Measurements from ENCODE around the gene BCR.
"Not testable (repeated sequence)": the region's sequence is repeated elsewhere in the genome, so short reads cannot be mapped to it uniquely, and the experiment has no call there.

Gene BCR

DNA sequence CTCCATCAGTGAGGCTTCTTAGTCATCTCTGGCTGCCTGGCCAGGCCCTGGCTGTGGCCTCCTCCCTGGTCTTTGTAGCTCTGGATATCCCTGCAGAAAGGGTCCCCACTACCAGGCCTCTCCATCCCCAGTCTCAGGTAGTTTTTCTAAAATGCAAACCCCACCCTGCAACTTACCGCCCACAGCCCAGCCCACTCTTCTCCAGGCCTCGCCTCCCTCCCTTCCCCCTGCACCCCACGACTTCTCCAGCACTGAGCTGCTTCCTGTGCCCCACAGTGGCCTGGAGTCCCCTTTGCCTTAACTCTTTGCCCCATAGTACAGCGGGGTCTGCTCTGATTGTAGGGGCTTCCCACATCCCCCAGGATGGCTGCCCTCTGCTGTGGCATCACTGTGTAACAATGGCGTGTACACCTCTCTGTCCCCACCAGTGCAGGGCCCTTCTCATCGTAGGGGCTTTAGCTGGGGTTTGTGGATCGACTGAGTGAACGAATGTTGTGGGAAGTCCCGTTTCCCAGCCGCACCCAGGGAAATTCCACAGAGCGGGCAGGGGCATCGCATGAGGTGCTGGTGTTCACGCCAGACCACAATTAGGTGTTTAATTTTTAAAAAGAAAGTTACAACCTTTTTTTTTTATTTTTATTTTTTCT, 111.6 kb downstream of the BCR start:
- Mint-ChIP-seq H3K4me1 (ENCODE audit: low read depth) (no peaks in the 10 kb centered on the region), H3K36me3 (ENCODE audit: low read depth) (peaks cover 23% of the 10 kb centered on the region), H3K4me3 (no peak overlapping the region), H3K9me3 (no peaks in the 10 kb centered on the region), H3K27me3 (ENCODE audit: low read depth) (no peaks in the 10 kb centered on the region), H3K27ac (no peak overlapping the region)

DNA sequence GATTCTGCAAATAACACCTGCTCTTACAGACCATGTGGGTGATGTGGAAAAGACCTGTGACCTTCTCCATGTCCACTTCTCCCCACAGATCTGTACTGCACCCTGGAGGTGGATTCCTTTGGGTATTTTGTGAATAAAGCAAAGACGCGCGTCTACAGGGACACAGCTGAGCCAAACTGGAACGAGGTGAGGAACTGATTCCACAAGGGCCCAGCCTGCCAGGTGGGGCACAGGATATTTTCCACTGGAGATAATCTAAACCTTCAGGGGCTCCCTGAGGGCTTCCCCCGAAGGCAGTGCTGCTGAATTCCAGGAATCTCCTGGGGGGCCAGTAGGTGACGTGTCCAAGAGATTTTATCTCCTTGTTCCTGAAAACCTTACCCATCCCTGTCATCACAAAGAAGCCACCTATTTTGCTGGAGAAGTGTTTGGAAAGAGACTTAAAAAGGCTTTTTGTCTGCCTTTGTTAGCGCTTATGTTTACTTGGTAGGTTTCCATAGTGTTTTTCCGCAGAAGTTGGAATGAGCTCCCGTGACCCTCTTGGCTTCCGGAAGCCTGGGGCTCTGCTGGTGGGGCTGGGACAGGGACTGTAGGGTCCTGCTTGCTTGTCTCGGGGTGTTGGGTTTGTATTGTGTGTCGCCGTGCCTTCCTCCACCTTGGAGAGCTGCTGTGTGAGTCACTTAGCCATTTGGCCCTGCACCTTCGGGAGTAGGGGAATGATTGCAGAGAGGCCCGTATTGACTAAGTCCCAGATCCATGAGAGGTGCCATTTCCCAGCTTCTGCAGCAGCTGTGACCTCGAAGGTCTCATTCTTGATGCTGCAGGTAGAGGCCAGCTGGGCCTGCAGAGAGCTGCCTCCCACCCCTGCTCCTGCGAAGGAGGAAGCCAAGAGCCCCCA, 112.4 kb downstream of the BCR start:
- no peaks in the 10 kb centered on the region for H3K27me3 Mint-ChIP-seq (ENCODE audit: low read depth)
- H3K9me3 Mint-ChIP-seq = no peaks in the 10 kb centered on the region
- no peaks in the 10 kb centered on the region for H3K4me1 Mint-ChIP-seq (ENCODE audit: low read depth)
- H3K4me3 Mint-ChIP-seq = no peak overlapping the region
- H3K36me3 Mint-ChIP-seq (ENCODE audit: low read depth) = peaks cover 26% of the 10 kb centered on the region
- no peak overlapping the region for H3K27ac Mint-ChIP-seq

GRCh38 chr22:23293720-23294119, 113.4 kb downstream of the BCR start:
- Mint-ChIP-seq H3K27me3 (ENCODE audit: low read depth) (no peaks in the 10 kb centered on the region), H3K4me1 (ENCODE audit: low read depth) (no peaks in the 10 kb centered on the region), H3K9me3 (no peaks in the 10 kb centered on the region), H3K4me3 (no peak overlapping the region), H3K27ac (no peak overlapping the region), H3K36me3 (ENCODE audit: low read depth) (peaks cover 29% of the 10 kb centered on the region)

GRCh38 chr22:23294221-23294620, 113.9 kb downstream of the BCR start:
- H3K27ac Mint-ChIP-seq = no peak overlapping the region
- no peaks in the 10 kb centered on the region for H3K4me1 Mint-ChIP-seq (ENCODE audit: low read depth)
- no peaks in the 10 kb centered on the region for H3K27me3 Mint-ChIP-seq (ENCODE audit: low read depth)
- peaks cover 29% of the 10 kb centered on the region for H3K36me3 Mint-ChIP-seq (ENCODE audit: low read depth)
- no peaks in the 10 kb centered on the region for H3K9me3 Mint-ChIP-seq
- no peak overlapping the region for H3K4me3 Mint-ChIP-seq

DNA sequence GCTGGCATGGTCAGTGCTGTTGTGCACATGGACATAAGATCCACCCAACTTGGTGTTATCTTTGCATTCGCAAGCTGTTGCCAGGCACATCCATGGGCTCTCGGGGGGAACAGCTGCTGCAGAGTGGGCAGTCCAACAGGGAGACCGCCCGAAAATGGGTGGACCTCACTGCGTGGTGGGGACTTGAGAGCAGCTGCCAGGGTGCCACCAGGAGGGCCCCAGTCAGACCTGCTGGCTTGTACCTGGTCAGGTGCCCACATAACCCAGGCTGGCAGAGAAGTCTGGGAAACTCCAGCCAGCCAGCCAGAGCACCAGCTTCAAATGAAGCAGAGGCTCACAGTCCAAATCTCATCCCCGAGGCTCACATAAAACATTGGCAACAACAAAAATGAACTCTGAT, 120.2 kb downstream of the BCR start:
- Mint-ChIP-seq H3K27ac (no peak overlapping the region), H3K4me1 (ENCODE audit: low read depth) (no peaks in the 10 kb centered on the region), H3K4me3 (no peak overlapping the region), H3K27me3 (ENCODE audit: low read depth) (no peaks in the 10 kb centered on the region), H3K36me3 (ENCODE audit: low read depth) (peaks cover 8% of the 10 kb centered on the region), H3K9me3 (no peaks in the 10 kb centered on the region)

- Mint-ChIP-seq H3K9me3 (no peaks in the 10 kb centered on the region), H3K4me1 (ENCODE audit: low read depth) (no peaks in the 10 kb centered on the region), H3K27me3 (ENCODE audit: low read depth) (no peaks in the 10 kb centered on the region), H3K4me3 (no peak overlapping the region), H3K36me3 (ENCODE audit: low read depth) (peaks cover 8% of the 10 kb centered on the region), H3K27ac (no peak overlapping the region)
Measured at GRCh38 chr22:23301591-23301990, 121.3 kb downstream of the BCR start.

DNA sequence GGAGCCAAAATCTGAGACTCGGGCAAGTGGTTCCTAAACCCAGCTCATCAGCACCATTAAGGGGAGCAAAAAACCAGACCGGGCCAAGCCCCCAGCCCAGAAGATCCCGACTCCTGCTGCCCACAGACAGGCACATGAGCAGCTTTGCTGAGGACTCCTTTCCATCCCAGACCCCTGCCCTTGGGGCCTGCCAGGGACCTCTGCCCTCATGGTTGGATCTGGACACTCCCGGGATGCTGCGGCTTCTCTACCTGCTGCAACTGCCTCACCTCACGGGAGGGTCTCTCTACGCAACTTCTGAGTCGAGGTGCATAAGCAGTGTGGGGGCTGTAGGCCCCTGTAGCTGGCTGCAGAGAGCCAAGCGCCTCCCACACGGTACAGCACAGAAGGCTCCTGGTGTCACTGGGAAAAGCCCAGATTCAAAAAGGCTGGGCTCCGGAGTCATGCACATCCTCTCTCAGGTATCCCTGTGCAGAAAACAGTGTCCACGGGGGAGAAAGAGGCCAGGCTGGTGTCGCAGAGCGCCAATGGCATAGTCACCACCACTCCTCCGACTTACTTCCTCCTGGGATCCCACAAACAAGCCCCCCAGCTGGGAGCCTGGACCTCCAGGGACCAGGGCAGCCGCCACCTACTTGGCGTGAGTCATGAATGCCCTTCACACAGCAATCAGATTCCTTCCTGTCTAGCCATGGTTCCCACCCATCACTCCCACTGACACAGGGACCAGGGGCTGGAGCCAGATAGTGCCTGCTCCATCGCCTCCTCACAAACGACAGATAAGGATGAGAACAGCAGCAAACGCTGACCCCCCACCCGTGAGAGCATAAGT, 122.1 kb downstream of the BCR start:
- no peaks in the 10 kb centered on the region for H3K27me3 Mint-ChIP-seq (ENCODE audit: low read depth)
- H3K27ac Mint-ChIP-seq = no peak overlapping the region
- no peak overlapping the region for H3K4me3 Mint-ChIP-seq
- H3K9me3 Mint-ChIP-seq = no peaks in the 10 kb centered on the region
- peaks cover 7% of the 10 kb centered on the region for H3K36me3 Mint-ChIP-seq (ENCODE audit: low read depth)
- no peaks in the 10 kb centered on the region for H3K4me1 Mint-ChIP-seq (ENCODE audit: low read depth)

GRCh38 chr22:23305321-23305910, 125.1 kb downstream of the BCR start:
- H3K9me3 Mint-ChIP-seq = no peaks in the 10 kb centered on the region
- no peaks in the 10 kb centered on the region for H3K27me3 Mint-ChIP-seq (ENCODE audit: low read depth)
- H3K36me3 Mint-ChIP-seq (ENCODE audit: low read depth) = peaks cover 2% of the 10 kb centered on the region
- no peak overlapping the region for H3K27ac Mint-ChIP-seq
- H3K4me3 Mint-ChIP-seq = no peak overlapping the region
- no peaks in the 10 kb centered on the region for H3K4me1 Mint-ChIP-seq (ENCODE audit: low read depth)

DNA sequence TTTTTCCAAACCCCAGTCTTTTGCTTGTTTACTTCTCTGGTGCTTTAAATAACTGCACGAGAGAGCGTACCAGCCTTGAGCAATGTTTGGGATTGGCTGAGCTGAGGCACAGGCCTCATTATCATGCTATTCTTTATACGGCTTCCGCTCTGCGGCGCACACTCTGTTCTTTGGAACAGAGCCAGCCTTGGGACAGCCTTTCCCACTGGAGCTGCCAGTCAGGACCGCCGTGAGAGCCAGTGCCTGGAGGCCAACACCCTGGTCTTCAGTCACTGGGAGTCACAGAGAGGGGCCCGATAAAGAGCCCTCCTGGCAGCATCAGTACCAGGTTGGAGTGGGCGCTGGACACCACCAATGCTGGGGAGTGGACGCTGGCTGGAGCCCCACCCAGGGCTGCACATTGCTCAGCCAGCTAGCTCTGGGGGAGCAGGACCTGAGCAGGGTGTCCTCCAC, 125.6 kb downstream of the BCR start:
- no peak overlapping the region for H3K4me3 Mint-ChIP-seq
- H3K27me3 Mint-ChIP-seq (ENCODE audit: low read depth) = no peaks in the 10 kb centered on the region
- H3K27ac Mint-ChIP-seq = no peak overlapping the region
- no peaks in the 10 kb centered on the region for H3K9me3 Mint-ChIP-seq
- peaks cover 2% of the 10 kb centered on the region for H3K36me3 Mint-ChIP-seq (ENCODE audit: low read depth)
- H3K4me1 Mint-ChIP-seq (ENCODE audit: low read depth) = no peaks in the 10 kb centered on the region

- peaks cover 2% of the 10 kb centered on the region for H3K36me3 Mint-ChIP-seq (ENCODE audit: low read depth)
- no peaks in the 10 kb centered on the region for H3K9me3 Mint-ChIP-seq
Measured at GRCh38 chr22:23306438-23306921, 126.2 kb downstream of the BCR start.

DNA sequence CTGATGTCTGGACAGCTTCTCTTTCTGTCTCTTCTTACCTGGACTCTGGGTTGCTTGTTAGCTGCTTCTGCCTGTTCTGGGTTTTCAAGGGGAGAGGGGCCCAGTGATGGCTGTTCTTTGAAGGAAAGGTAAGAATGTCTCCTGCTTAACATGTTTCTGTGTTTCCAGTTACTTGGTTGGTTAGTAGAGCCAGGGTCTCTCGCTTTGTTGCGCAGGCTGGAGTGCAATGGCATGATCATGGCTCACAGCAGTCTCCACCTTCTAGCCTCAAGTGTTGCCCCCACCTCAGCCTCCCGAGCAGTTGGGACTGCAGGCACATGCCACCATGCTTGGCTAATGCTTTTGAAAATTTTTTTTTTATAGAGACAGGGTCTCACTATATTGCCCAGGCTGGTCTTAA, 126.6 kb downstream of the BCR start:
- Mint-ChIP-seq H3K27me3 (ENCODE audit: low read depth) (no peaks in the 10 kb centered on the region), H3K4me3 (no peak overlapping the region), H3K9me3 (no peaks in the 10 kb centered on the region), H3K36me3 (ENCODE audit: low read depth) (peaks cover 2% of the 10 kb centered on the region), H3K27ac (no peak overlapping the region), H3K4me1 (ENCODE audit: low read depth) (no peaks in the 10 kb centered on the region)

More at GRCh38 chr22:23306438-23306921, 126.2 kb downstream of the BCR start:
- no peaks in the 10 kb centered on the region for H3K27me3 Mint-ChIP-seq (ENCODE audit: low read depth)
- H3K4me1 Mint-ChIP-seq (ENCODE audit: low read depth) = no peaks in the 10 kb centered on the region
- no peak overlapping the region for H3K27ac Mint-ChIP-seq
- no peak overlapping the region for H3K4me3 Mint-ChIP-seq

GRCh38 chr22:23307511-23307910, 127.2 kb downstream of the BCR start:
- not testable (repeated sequence) for H3K9me3 Mint-ChIP-seq; H3K27me3 Mint-ChIP-seq (ENCODE audit: low read depth); H3K4me3 Mint-ChIP-seq; H3K36me3 Mint-ChIP-seq (ENCODE audit: low read depth); H3K27ac Mint-ChIP-seq; H3K4me1 Mint-ChIP-seq (ENCODE audit: low read depth)

GRCh38 chr22:23309261-23309660, 129.0 kb downstream of the BCR start:
- not testable (repeated sequence) for H3K4me3 Mint-ChIP-seq; H3K27me3 Mint-ChIP-seq (ENCODE audit: low read depth); H3K9me3 Mint-ChIP-seq; H3K4me1 Mint-ChIP-seq (ENCODE audit: low read depth); H3K36me3 Mint-ChIP-seq (ENCODE audit: low read depth); H3K27ac Mint-ChIP-seq

DNA sequence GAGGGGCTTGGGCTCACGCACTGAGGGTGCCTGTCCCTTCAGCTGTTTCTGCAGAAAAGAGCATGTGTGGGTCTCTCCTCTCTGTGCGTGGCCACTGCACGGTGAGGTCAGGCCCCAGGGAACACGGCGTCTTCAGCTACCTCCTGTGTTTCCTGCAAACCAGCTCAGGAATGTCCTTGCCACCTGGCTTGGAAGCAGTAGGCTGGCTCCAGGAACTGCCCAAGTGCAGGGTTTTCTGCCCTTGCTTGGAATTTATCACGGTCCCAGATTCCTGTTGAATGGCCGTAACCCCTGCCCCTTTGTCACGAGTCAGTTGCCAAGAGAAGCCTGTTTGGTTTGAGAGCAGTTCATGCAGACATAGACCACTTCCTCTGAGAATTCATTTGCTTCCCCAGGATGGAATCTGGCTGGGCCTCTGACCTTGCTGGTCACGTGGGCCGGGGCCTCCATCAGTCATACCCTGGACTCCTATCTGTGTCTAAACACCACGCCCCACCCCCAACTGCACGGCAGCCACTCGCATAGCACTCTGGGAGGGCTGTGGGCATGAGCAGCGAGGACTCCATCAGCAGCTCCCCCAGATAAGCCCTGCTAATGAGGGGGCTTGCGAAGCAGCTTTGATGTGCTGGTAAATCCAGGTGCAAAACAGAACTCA, 130.3 kb downstream of the BCR start:
- H3K9me3 Mint-ChIP-seq = not testable (repeated sequence)

More for the DNA sequence above, 130.3 kb downstream of the BCR start:
- H3K36me3 Mint-ChIP-seq (ENCODE audit: low read depth); H3K4me3 Mint-ChIP-seq; H3K27ac Mint-ChIP-seq; H3K4me1 Mint-ChIP-seq (ENCODE audit: low read depth); H3K27me3 Mint-ChIP-seq (ENCODE audit: low read depth): not testable (repeated sequence)
